NCI-H2081 treated with DMSO at 0.1 percent for 48 hours (cell line): ENCODE measurements around the gene RASGEF1C.

ENCODE experiments used
- DNase-seq: peaks from one replicate; lab custom pipeline; 2025; lab: John Stamatoyannopoulos, UW

The RASGEF1C gene

GRCh38 chr5:180081481-180081880 lies 127.5 kb downstream of the RASGEF1C start:
- DNase-seq = no peak

- no peak for DNase-seq
Measured at GRCh38 chr5:180080486-180081280, 128.3 kb downstream of the RASGEF1C start.

- DNase-seq = no peak
Measured at GRCh38 chr5:180079702-180080466, 129.1 kb downstream of the RASGEF1C start.

- DNase-seq = no peak
Measured at GRCh38 chr5:180078348-180078747, 130.7 kb downstream of the RASGEF1C start.

GRCh38 chr5:180077594-180078284 lies 131.3 kb downstream of the RASGEF1C start:
- no peak for DNase-seq

GRCh38 chr5:180075703-180076102 lies 133.3 kb downstream of the RASGEF1C start:
- no peak for DNase-seq

- no peak for DNase-seq
Measured at GRCh38 chr5:180074462-180074861, 134.5 kb downstream of the RASGEF1C start.

GRCh38 chr5:180072556-180072955 lies 136.5 kb downstream of the RASGEF1C start:
- no peak for DNase-seq

- DNase-seq = no peak
Measured at GRCh38 chr5:180072256-180072548, 136.8 kb downstream of the RASGEF1C start.

GRCh38 chr5:180071531-180072255 lies 137.3 kb downstream of the RASGEF1C start, which contains the start of gene RNF130:
TSS of gene RNF130 (minus strand) at chr5:180071759. CDS start at chr5:180071702, 57 bp downstream.
- no peak for DNase-seq

GRCh38 chr5:180070756-180071530 lies 138.1 kb downstream of the RASGEF1C start:
- DNase-seq = no peak

- DNase-seq = no peak
Measured at GRCh38 chr5:180069589-180070247, 139.3 kb downstream of the RASGEF1C start.

- no peak for DNase-seq
Measured at GRCh38 chr5:180068519-180069090, 140.4 kb downstream of the RASGEF1C start.

- DNase-seq = no peak
Measured at GRCh38 chr5:180067986-180068385, 141.0 kb downstream of the RASGEF1C start.

- DNase-seq = no peak
Measured at GRCh38 chr5:180060192-180060591, 148.8 kb downstream of the RASGEF1C start.

GRCh38 chr5:180059326-180059725 lies 149.7 kb downstream of the RASGEF1C start:
- no peak for DNase-seq

GRCh38 chr5:180056153-180056552 lies 152.9 kb downstream of the RASGEF1C start:
- DNase-seq = no peak

- DNase-seq = no peak
Measured at GRCh38 chr5:180054226-180054625, 154.8 kb downstream of the RASGEF1C start.

GRCh38 chr5:180053061-180053602 lies 155.9 kb downstream of the RASGEF1C start:
- DNase-seq = no peak

GRCh38 chr5:180052211-180052818 lies 156.7 kb downstream of the RASGEF1C start:
- DNase-seq = no peak
